ENCODE data around the gene SH2D1A. TPM values are rescaled to one million over a fixed set of nuclear protein-coding genes. Genes with fewer than 3 reads are reported as not detected.
A peak's percentile ranks its signal among the peaks of the same experiment; 100 is the strongest.
"Not testable (repeated sequence)": the region's sequence is repeated elsewhere in the genome, so short reads cannot be mapped to it uniquely, and the experiment has no call there.

The SH2D1A gene
- total RNA-seq (2014; rRNA removed; shearing (Covaris generic)): 2.2 and 4.3 TPM in 2 replicates
- total RNA-seq (2022): 0.63 and 0.77 TPM in 2 replicates
- Bru-seq, nascent RNA: percentile 37 among the genes with signal in this experiment
- BruChase-seq, experiment 1, labeled RNA remaining after a 6-hour chase: percentile 23 among the genes with signal in this experiment
- percentile 36 among the genes with signal in this experiment for BruChase-seq, experiment 2, labeled RNA remaining after a 2-hour chase
- long read RNA-seq, transcript SH2D1A-202 (4 exons, 2,450 nt): major isoform, 6 of 7 reads
- long read RNA-seq, partial matches to known transcripts: 0 of 7 reads
- long read RNA-seq, other reads (novel, unspliced or antisense): 1 of 7 reads

- Histone ChIP-seq H3K9me3 (ENCODE audit: low read length) (no peaks in the 10 kb centered on the region), H3K27ac (ENCODE audit: low read depth, low read length, poor library complexity, severe bottlenecking) (peak within 1 kb of the TSS; percentile 33), H4K20me1 (ENCODE audit: insufficient read depth, low read length) (no peaks in the 10 kb centered on the region), H2AFZ (ENCODE audit: low read length) (peak within 1 kb of the TSS; percentile 73; the same call in 1 of the 2 replicates), H3K79me2 (ENCODE audit: insufficient read depth, low read depth, low read length) (no peaks in the 10 kb centered on the region), H3K36me3 (ENCODE audit: insufficient read depth, low read length) (no peaks in the 10 kb centered on the region), H3K4me2 (ENCODE audit: low read length) (peak within 1 kb of the TSS; percentile 52), H3K9me2 (ENCODE audit: insufficient read depth, low read length) (no peaks in the 10 kb centered on the region), H3K4me3 (ENCODE audit: low read depth, low read length, poor library complexity, severe bottlenecking) (peak within 1 kb of the TSS; percentile 52), H3K4me1 (ENCODE audit: insufficient read depth, low read length, poor library complexity, severe bottlenecking) (peaks cover 55% of the 10 kb centered on the region)
- ChIA-PET CTCF (ENCODE audit: unreplicated experiment) (no interaction called here), POLR2A (interaction anchor here (0.6 kb wide), 1 partner anchor 21 kb away, joined by 4 read pairs; no protein-coding TSS in a partner anchor)
- DNase-seq (ENCODE audit: low spot score): peak; percentile 52
- no TSS peak for BruUV-seq (replicated peaks)
- intact Hi-C loops (cut with micrococcal nuclease; ENCODE audit: unreplicated experiment): no loop called here
- no peak for TF ChIP-seq EZH2phosphoT487 (IDR thresholded peaks at IDR 0.05; ENCODE audit: borderline replicate concordance, low read depth, low read length)
- TF ChIP-seq, protein P1, sequence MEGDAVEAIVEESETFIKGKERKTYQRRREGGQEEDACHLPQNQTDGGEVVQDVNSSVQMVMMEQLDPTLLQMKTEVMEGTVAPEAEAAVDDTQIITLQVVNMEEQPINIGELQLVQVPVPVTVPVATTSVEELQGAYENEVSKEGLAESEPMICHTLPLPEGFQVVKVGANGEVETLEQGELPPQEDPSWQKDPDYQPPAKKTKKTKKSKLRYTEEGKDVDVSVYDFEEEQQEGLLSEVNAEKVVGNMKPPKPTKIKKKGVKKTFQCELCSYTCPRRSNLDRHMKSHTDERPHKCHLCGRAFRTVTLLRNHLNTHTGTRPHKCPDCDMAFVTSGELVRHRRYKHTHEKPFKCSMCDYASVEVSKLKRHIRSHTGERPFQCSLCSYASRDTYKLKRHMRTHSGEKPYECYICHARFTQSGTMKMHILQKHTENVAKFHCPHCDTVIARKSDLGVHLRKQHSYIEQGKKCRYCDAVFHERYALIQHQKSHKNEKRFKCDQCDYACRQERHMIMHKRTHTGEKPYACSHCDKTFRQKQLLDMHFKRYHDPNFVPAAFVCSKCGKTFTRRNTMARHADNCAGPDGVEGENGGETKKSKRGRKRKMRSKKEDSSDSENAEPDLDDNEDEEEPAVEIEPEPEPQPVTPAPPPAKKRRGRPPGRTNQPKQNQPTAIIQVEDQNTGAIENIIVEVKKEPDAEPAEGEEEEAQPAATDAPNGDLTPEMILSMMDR (conservative IDR thresholded peaks at IDR 0.05; ENCODE audit: low read length): no peak
Measured at GRCh38 chrX:124346117-124346876, at the start of gene SH2D1A. Gene SH2D1A (plus strand): TSS chrX:124346563. CDS start chrX:124346643, 80 bp downstream.

DNA sequence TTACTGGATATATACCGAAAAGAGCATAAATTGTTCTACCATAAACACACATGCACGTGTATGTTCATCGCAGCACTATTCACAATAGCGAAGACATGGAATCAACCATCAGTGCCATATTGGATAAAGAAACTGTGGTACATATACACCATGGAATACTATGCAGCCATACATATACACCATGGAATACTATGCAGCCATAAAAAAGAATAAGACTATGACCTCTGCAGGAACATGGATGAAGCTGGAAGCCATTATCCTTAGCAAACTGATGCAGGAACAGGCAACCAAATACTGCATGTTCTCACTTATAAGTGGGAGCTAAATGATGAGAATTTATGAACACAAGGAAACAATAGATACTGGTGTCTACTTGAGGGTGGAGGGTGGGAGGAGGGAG lies 47.0 kb upstream of the SH2D1A start:
- H2AFZ ChIP-seq (ENCODE audit: low read length); DNase-seq (ENCODE audit: low spot score); CTCF ChIA-PET (ENCODE audit: unreplicated experiment); H3K4me2 ChIP-seq (ENCODE audit: low read length); H3K4me3 ChIP-seq (ENCODE audit: low read depth, low read length, poor library complexity, severe bottlenecking); intact Hi-C loops (cut with micrococcal nuclease; ENCODE audit: unreplicated experiment); H4K20me1 ChIP-seq (ENCODE audit: insufficient read depth, low read length); POLR2A ChIA-PET; H3K79me2 ChIP-seq (ENCODE audit: insufficient read depth, low read depth, low read length); H3K4me1 ChIP-seq (ENCODE audit: insufficient read depth, low read length, poor library complexity, severe bottlenecking); BruUV-seq (replicated peaks); H3K9me2 ChIP-seq (ENCODE audit: insufficient read depth, low read length); H3K36me3 ChIP-seq (ENCODE audit: insufficient read depth, low read length); H3K27ac ChIP-seq (ENCODE audit: low read depth, low read length, poor library complexity, severe bottlenecking); H3K9me3 ChIP-seq (ENCODE audit: low read length): not testable (repeated sequence)

GRCh38 chrX:124300405-124300804 lies 46.0 kb upstream of the SH2D1A start:
- CTCF ChIA-PET (ENCODE audit: unreplicated experiment): no interaction called here
- no TSS peak for BruUV-seq (replicated peaks)
- intact Hi-C loops (cut with micrococcal nuclease; ENCODE audit: unreplicated experiment): no loop called here

More at GRCh38 chrX:124300405-124300804, 46.0 kb upstream of the SH2D1A start:
- POLR2A ChIA-PET: no interaction called here
- no peaks in the 10 kb centered on the region for H3K9me3 ChIP-seq (ENCODE audit: low read length)
- no peaks in the 10 kb centered on the region for H3K4me1 ChIP-seq (ENCODE audit: insufficient read depth, low read length, poor library complexity, severe bottlenecking)
- H2AFZ ChIP-seq (ENCODE audit: low read length): no peak overlapping the region
- H3K9me2 ChIP-seq (ENCODE audit: insufficient read depth, low read length): no peaks in the 10 kb centered on the region
- no peaks in the 10 kb centered on the region for H3K36me3 ChIP-seq (ENCODE audit: insufficient read depth, low read length)
- no peak for DNase-seq (ENCODE audit: low spot score)
- no peaks in the 10 kb centered on the region for H3K79me2 ChIP-seq (ENCODE audit: insufficient read depth, low read depth, low read length)
- H3K4me2 ChIP-seq (ENCODE audit: low read length): no peak overlapping the region
- no peak overlapping the region for H3K27ac ChIP-seq (ENCODE audit: low read depth, low read length, poor library complexity, severe bottlenecking)
- no peak overlapping the region for H3K4me3 ChIP-seq (ENCODE audit: low read depth, low read length, poor library complexity, severe bottlenecking)
- TF ChIP-seq, protein P1 (conservative IDR thresholded peaks at IDR 0.05; ENCODE audit: low read length): no peak
- TF ChIP-seq EZH2phosphoT487 (IDR thresholded peaks at IDR 0.05; ENCODE audit: borderline replicate concordance, low read depth, low read length): no peak
- H4K20me1 ChIP-seq (ENCODE audit: insufficient read depth, low read length): no peaks in the 10 kb centered on the region

Data from OCI-LY7 (cell line).